RPMI8226 (cell line): ENCODE results near the gene HOXA2.

Experiments
- DNase-seq: peaks from one replicate; pipeline ENCODE4 v3.0.0-alpha.2; 2015

HOXA2 gene

GRCh38 chr7:27141137-27141922 is 38.8 kb upstream of the HOXA2 start:
- no peak for DNase-seq

DNA sequence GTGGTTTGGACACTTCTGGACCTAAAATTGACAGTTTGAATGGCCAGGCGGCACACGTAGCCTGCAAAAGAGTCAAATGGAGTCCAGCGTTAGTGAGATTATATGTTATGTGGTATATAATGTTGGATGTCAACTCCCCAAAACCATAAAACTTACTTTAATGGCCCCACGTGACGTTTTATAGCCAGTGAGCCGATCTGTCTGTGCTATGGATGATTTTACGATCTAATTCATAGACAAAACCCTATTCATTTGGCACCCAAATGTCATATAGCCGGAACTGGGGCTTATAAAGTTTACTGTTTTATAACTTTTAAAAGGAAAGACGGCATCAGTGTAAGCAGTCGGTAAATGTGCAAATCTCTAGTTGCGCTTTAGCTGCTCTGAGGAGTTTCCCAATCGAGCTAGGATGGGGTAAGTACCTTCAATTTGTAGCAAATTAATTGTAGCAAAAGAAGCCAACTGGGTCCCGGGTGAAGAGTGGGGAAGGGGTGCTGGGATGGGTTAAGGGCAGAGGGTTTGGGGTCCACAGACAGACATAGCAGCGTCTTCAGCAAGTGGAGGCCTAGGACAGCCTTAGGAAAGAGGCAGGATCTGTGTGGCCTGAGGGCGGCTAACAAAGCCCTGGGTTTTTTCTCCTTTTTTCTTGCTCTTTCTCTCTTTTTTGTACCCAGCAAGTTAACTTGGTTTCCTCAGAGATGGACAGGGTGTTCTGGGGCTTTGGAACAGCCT is 37.8 kb upstream of the HOXA2 start:
- no peak for DNase-seq

DNA sequence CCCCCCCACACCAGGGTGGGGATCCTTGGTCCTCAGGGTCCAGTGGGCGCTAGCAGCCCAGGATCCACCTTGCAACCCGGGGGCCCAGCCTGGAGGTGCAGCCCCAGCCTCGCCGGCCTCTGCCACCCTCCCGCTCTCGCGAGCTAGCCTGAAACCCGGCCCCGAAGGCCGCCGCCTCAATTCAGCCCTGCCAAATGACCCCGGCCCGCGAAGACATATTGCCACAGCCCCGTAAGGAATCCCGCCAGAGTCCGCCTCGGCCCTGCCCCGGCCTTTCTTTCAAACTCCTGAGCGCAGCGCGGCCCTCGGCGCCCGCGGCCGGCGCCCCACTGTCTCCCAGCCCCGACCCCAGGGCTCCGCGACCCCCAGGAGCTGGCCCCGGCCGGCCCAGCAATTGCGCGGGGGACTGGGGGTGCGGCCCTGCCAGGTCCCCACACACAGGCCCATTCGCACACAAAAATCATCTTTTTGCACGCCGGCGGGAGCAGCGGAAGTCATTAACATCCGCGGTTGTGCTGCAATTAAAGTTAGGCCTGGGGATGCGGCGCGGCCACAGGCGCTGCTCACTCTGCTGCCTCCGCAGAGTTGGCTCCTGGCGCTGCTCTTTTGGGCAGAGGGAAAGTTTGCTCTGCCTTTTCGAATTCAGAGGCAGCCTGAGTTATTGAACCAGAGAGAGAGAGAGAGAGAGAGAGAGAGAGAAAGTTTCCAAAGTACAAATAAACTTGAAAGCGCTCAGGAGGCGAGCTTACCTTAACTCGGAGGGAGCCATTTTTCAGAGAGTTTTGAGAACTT is 37.0 kb upstream of the HOXA2 start:
- DNase-seq = no peak

GRCh38 chr7:27138985-27139333 is 36.5 kb upstream of the HOXA2 start:
- no peak for DNase-seq

DNA sequence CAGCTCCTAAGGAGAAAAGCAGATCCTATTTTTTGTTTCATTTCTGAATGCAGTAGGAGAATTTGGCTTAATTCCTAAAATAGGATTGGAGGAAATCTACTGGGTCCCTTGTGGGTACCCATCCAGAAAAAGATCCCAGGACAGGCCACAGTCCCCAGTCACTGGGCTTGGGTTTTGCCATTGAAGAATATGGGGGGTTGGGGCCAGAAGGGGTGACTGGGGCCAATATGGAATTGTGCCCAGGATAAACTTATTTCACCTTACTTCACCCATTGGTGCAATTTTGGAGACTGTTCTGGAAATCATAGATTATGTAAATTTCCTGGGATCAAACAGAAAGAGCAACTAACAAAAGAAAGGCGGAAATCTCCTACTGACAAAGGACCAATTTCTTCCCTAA is 36.0 kb upstream of the HOXA2 start:
- DNase-seq = no peak

GRCh38 chr7:27137640-27138315 is 35.3 kb upstream of the HOXA2 start:
- no peak for DNase-seq

DNA sequence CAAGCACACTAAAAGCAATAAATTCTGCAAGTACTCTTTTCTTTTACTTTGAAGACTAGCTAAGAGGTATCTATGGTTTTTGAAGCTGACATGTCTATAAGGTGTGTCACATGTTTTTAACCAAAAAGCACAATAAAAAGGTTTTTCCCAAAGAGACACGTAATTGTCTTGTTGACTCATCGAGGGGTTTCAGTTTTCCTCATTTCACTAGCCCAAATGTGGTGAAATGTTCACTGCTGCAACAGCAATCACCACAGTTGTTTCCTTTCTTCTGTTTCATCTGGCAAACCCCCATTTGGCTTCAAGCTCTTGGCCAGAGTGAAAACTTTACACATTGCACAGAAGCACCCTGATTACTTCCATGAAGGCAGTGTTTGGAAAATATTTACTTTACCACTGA is 31.9 kb upstream of the HOXA2 start:
- DNase-seq = no peak

DNA sequence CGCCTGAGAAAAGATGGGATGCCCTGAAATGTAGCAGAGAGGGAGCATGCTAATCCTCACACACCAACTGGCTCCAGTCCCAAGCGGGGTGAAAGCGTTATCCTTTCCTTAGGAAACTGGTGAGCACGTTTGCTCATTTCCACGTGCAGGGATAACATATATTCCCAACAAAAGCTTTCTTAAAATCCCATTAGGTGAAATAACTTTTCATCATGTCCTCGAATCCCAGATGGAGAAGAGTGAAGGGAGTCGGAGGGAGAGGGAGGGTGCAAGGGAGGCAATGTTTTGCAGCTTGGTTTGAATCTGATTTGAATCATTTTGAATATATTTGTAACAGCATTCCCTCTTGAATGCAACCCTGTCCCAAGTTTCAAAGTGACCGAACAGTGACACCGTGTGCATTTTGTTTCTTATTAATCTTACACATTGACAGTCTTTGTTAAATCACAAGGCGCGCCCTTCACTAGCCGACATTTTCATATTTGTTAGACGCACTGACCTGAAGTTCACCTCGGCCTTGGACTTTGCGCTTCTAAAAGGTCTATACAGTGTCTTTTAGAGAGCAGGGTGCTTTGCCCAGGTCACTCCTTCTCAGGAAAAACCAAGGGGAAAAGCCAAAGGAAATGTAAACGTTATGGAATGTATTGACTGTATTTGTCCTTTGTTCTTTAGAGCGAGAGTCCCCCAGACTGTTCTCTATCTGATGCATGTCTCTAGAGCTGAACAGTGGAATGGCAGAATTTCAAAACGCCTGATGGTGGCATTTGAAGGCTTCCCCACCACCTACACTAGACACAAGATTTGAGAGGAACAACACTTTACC is 31.1 kb upstream of the HOXA2 start:
- DNase-seq = no peak

DNA sequence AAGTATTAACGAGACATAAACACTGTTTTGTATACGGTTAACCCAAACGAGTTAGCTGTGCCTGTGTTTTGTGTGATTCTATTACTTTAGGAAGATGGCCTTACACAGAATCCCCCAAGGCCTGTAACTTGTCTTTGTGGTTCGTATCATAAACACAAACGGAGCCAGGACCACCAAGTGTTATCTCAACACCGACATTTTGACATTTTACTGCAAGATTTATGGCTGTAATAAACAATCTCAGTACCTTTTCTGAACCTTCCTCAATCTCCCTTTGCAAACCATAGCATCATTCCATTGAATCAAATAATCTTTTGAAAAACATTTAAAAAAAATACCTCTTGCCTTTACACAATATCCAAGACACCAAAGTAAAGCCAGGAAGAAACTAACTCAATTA is 30.5 kb upstream of the HOXA2 start:
- DNase-seq = no peak

DNA sequence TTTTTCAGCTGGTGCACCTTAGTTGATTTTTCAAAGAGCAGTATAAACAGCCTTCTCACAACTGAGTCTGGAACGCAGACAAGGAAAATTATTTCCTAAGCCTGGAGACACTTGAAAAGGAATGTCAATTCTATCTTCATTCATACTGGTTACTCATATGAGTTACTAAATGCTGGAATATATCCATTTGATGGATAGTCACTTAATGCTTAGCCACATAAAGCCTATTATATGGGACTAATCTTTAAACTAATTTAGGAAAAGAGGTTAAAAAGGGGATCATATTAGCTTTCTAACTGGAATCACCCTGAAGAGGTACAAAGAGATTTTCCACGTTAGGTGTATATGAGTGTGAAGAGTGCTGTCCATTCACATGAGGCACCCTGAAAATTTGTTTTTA is 29.7 kb upstream of the HOXA2 start:
- no peak for DNase-seq

GRCh38 chr7:27131390-27131819 is 28.9 kb upstream of the HOXA2 start:
- no peak for DNase-seq

GRCh38 chr7:27130540-27131389 is 28.3 kb upstream of the HOXA2 start, which contains the start of gene HOXA4:
HOXA4 (minus strand) TSS chr7:27130757; CDS start chr7:27130733, 24 bp downstream.
- DNase-seq = no peak

DNA sequence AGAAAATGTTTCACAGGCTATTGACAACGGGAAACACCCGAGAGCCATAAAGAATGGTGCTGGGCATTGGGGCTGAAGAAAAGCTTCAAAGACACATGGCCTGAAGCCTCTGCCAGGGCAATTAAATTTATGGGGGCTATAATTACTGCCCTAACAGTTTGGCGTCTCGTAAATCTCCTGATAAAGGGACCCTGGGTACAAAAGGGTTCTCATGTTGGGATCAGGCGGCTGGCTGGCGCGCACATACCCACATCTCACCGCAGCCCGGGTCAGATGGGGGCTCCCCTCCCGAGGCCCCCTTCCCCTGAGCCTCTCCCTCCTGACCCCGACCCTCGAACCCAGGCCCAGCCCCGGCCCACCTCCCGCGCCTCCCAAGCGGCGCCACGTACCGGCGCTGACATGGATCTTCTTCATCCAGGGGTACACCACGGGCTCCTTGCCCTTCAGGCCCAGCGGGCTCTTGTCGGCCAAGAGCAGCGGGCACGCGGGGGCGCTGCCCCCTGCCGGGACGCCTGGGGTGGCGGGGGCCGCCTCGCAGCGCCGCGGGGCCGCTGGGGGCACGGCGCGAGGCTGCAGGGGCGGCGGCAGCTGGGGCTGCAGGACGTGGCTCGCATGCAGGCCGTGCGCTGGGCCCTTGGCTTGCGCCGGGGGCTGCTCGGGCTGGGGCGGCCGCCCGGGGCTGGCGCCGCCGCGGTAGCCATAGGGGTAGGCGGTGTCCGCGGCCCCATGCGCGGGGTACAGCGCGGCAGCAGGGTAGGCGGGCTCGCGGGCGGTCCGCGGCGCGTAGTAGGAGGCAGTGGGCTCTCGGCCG is 27.5 kb upstream of the HOXA2 start:
- no peak for DNase-seq

DNA sequence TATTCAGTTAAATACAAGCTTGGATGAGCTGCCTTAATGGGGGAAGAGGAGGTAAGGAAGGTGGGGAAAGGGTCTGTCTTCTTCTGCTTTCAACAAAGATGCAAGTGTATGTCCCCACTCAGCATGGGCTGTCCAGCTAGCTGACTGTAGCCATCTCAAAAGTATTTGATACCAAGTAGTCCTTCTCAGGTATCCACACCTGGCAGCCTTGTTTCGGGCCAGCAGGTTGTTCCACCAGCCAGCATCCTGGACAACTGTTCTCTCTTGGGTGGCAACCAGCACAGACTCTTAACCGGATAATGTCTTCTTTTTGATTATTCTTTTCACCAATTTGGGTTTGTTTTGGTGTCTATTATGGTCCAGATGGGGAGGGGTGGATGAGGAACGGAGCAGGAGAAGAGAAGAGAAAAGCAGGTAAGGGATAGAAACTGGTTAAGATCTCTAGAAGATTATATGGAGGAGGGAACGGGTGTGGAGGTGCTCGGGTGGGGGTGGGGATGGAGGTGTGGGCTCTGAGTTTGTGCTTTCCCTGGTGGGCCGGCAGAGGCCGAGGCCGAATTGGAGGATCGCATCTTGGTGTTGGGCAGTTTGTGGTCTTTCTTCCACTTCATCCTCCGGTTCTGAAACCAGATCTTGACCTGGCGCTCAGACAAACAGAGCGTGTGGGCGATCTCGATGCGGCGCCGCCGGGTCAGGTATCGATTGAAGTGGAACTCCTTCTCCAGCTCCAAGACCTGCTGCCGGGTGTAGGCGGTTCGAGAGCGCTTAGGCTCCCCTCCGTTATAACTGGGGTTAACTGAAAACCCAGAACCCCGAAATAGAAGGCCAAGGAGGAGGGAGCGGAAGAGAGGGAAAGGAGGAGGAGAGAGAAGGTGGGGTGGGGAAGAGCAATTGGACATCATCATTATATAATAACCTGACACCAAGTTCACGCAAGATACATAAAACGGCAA is 26.6 kb upstream of the HOXA2 start:
- no peak for DNase-seq

GRCh38 chr7:27128034-27128433 is 25.6 kb upstream of the HOXA2 start:
- DNase-seq = no peak

GRCh38 chr7:27126596-27127327 is 24.3 kb upstream of the HOXA2 start:
- no peak for DNase-seq

DNA sequence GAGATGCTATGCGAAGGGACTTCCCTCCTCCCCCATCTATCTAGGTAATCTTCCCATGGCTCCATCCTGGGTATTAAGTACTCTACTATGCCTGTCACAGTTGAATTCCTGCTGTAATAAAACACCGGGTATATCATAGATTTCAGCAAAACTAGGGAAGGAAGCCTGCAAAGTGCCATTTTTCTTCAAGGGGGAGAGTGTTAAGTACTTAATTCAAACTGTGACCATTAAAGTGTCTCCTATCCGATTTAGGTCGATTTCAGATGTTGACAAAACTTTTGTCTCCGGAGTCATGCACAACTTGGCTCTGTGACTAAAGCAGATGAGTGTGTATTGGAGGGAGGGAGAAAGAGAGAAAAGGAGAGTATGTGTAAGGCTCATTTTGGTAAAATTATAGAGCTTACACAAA is 23.5 kb upstream of the HOXA2 start:
- DNase-seq = no peak
